ENCODE measurements around the gene TRIM21. TPM values are rescaled to one million over a fixed set of nuclear protein-coding genes. Genes with fewer than 3 reads are reported as not detected.

TRIM21 gene
- total RNA-seq (26.7 and 30.9 TPM in 2 replicates), polyA plus RNA-seq (10.1 and 11.8 TPM in 2 replicates), polyA minus RNA-seq (16.6 and 17.3 TPM in 2 replicates)
- total RNA-seq (2013): 38.1 TPM

DNA sequence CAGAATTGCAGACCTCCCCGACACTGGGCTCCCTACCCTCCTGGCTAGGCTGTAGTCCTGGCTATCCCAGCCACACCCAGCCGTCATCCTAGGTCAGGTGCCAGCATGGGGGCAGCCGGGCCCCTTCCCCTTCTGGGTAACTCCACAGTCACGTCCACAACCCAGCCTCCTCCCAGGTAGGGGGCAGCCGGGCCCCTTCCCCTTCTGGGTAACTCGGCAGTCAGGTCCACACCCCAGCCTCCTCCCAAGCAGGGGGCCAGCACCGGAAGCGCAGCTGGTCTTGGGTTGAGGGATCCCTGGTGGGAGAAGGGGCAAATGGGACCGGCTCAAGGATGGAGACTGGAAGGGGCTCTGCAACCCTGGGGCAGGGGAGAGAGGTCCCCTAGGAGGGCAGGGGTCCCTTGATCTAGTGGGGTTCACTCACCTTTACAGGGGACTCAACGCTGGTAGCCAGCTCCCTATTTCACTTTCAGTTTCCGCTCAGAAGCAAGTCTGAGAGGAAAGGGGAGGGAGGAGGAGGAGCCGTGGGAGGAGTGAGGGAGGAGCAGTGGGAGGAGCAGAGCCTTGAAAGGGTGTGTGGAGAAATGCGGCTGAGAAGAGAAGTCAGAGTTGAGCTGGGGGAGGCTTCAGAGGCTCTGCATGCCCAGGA lies at the start of gene TRIM21:
TRIM21 (minus strand) TSS at position 494 of the 649 bp plus-strand sequence. CDS start 3,293 bp downstream, outside the sequence.
- POLR2A ChIA-PET: no interaction called here
- H3K9ac ChIP-seq (ENCODE audit: low read length): peak within 1 kb of the TSS; percentile 87
- peak; percentile 100 for ATAC-seq (ENCODE audit: low read depth)
- H2AFZ ChIP-seq (ENCODE audit: insufficient read depth, low read depth, low read length, poor library complexity, severe bottlenecking): peak within 1 kb of the TSS; percentile 89
- H3K27me3 ChIP-seq (replicated peaks in 1 of 4; ENCODE audit: control extremely low read depth in 1 of 4, control insufficient read depth in 3 of 4, insufficient read depth in 4 of 4, low read length in 3 of 4): peaks cover 0 to 2% (median 0%) of the 10 kb centered on the region in 4 experiments
- DNase-seq: peak; percentile 89
- H3K9me3 ChIP-seq (ENCODE audit: control extremely low read depth in 1 of 3, control insufficient read depth in 2 of 3, insufficient read depth in 1 of 3, low read length in 2 of 3): no peaks in the 10 kb centered on the region
- Mint-ChIP-seq H3K27me3 (peaks cover 5% of the 10 kb centered on the region), H3K27ac (peak within 1 kb of the TSS; percentile 88), H3K4me3 (peak within 1 kb of the TSS; percentile 91), H3K4me1 (peaks cover 27% of the 10 kb centered on the region), H3K9me3 (ENCODE audit: insufficient read depth) (peaks cover 4% of the 10 kb centered on the region)
- H4K20me1 ChIP-seq (ENCODE audit: control insufficient read depth, insufficient read depth, low read length, poor library complexity, severe bottlenecking): no peaks in the 10 kb centered on the region
- TF ChIP-seq, protein P1, sequence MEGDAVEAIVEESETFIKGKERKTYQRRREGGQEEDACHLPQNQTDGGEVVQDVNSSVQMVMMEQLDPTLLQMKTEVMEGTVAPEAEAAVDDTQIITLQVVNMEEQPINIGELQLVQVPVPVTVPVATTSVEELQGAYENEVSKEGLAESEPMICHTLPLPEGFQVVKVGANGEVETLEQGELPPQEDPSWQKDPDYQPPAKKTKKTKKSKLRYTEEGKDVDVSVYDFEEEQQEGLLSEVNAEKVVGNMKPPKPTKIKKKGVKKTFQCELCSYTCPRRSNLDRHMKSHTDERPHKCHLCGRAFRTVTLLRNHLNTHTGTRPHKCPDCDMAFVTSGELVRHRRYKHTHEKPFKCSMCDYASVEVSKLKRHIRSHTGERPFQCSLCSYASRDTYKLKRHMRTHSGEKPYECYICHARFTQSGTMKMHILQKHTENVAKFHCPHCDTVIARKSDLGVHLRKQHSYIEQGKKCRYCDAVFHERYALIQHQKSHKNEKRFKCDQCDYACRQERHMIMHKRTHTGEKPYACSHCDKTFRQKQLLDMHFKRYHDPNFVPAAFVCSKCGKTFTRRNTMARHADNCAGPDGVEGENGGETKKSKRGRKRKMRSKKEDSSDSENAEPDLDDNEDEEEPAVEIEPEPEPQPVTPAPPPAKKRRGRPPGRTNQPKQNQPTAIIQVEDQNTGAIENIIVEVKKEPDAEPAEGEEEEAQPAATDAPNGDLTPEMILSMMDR (IDR thresholded peaks at IDR 0.05): no peak
- TF ChIP-seq EZH2 (IDR thresholded peaks at IDR 0.05; ENCODE audit: borderline replicate concordance, insufficient read depth, low read depth, low read length, poor library complexity, severe bottlenecking): no peak
- H3K4me2 ChIP-seq (replicated peaks; ENCODE audit: low read depth, low read length, poor library complexity, severe bottlenecking): peak within 1 kb of the TSS; percentile 69
- CTCF ChIA-PET: interaction anchor here (0.9 to 1.3 kb wide), 2 partner anchors 99 to 206 kb away, joined by 3 read pairs; no protein-coding TSS in a partner anchor
- peaks cover 2 to 22% of the 10 kb centered on the region in 2 experiments for H3K36me3 ChIP-seq (replicated peaks in 1 of 2; ENCODE audit: control extremely low read depth in 1 of 2, control insufficient read depth in 1 of 2, extremely low read depth in 1 of 2, insufficient read depth in 2 of 2, low read length in 1 of 2)
- 0% methylated on average over 9 of the region's 13 CpGs for WGBS (ENCODE audit: insufficient coverage)
- H3K79me2 ChIP-seq (ENCODE audit: control insufficient read depth, insufficient read depth, low read length): peaks cover 16% of the 10 kb centered on the region
- intact Hi-C loops (cut with micrococcal nuclease): loop anchor here (1.0 to 5.0 kb wide), 2 partner anchors 215 to 596 kb away; partner anchors contain the start of genes NUP98 and TRIM68
- H3K4me1 ChIP-seq (ENCODE audit: control insufficient read depth in 2 of 2, insufficient read depth in 2 of 2, low read length in 2 of 2): peaks cover 8 to 14% of the 10 kb centered on the region in 2 donors
- peak within 1 kb of the TSS; percentile 69 to 99 (median 85) for H3K4me3 ChIP-seq (ENCODE audit: control extremely low read depth in 1 of 5, extremely low read depth in 1 of 5, insufficient read depth in 1 of 5, low read depth in 2 of 5, low read length in 4 of 5)
- H3K27ac ChIP-seq (ENCODE audit: low read length in 2 of 2): peak within 1 kb of the TSS; percentile 68 to 82

DNA sequence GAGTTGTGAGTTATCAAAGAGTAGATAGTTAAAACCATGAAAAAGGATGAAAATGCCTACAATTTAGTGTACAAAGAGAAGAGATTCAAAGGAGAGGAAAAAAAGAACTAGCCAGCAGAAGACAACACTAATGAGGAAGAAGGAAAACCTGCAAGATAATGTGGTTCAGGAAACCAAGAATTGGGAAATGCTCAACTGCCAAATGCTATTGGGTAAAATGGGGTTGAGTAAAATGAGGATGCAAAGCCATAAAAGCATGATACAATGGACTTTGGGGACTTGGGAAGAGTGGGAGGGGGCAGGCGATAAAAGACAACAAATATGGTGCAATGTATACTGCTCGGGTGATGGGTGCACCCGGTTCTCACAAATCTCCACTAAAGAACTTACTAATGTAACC lies 48.0 kb upstream of the TRIM21 start:
- H3K4me3 ChIP-seq (ENCODE audit: control extremely low read depth in 1 of 5, extremely low read depth in 1 of 5, insufficient read depth in 1 of 5, low read depth in 2 of 5, low read length in 4 of 5): no peak overlapping the region
- Mint-ChIP-seq H3K4me3 (no peak overlapping the region), H3K9me3 (ENCODE audit: insufficient read depth) (no peaks in the 10 kb centered on the region), H3K27me3 (peaks cover 22% of the 10 kb centered on the region), H3K27ac (no peak overlapping the region), H3K4me1 (no peaks in the 10 kb centered on the region)
- ChIA-PET CTCF (no interaction called here), POLR2A (no interaction called here)
- peaks cover 0 to 3% (median 0%) of the 10 kb centered on the region in 4 experiments for H3K27me3 ChIP-seq (replicated peaks in 1 of 4; ENCODE audit: control extremely low read depth in 1 of 4, control insufficient read depth in 3 of 4, insufficient read depth in 4 of 4, low read length in 3 of 4)
- H3K4me1 ChIP-seq (ENCODE audit: control insufficient read depth in 2 of 2, insufficient read depth in 2 of 2, low read length in 2 of 2): no peaks in the 10 kb centered on the region
- H3K9ac ChIP-seq (ENCODE audit: low read length): no peak overlapping the region
- TF ChIP-seq, protein P1 (IDR thresholded peaks at IDR 0.05): no peak
- TF ChIP-seq EZH2 (IDR thresholded peaks at IDR 0.05; ENCODE audit: borderline replicate concordance, insufficient read depth, low read depth, low read length, poor library complexity, severe bottlenecking): no peak
- no peak for ATAC-seq (ENCODE audit: low read depth)
- H2AFZ ChIP-seq (ENCODE audit: insufficient read depth, low read depth, low read length, poor library complexity, severe bottlenecking): no peak overlapping the region
- no peak overlapping the region for H3K27ac ChIP-seq (ENCODE audit: low read length in 2 of 2)
- no peaks in the 10 kb centered on the region for H4K20me1 ChIP-seq (ENCODE audit: control insufficient read depth, insufficient read depth, low read length, poor library complexity, severe bottlenecking)
- no peak for DNase-seq
- H3K36me3 ChIP-seq (replicated peaks in 1 of 2; ENCODE audit: control extremely low read depth in 1 of 2, control insufficient read depth in 1 of 2, extremely low read depth in 1 of 2, insufficient read depth in 2 of 2, low read length in 1 of 2): no peaks in the 10 kb centered on the region
- no peaks in the 10 kb centered on the region for H3K79me2 ChIP-seq (ENCODE audit: control insufficient read depth, insufficient read depth, low read length)
- no peaks in the 10 kb centered on the region for H3K9me3 ChIP-seq (ENCODE audit: control extremely low read depth in 1 of 3, control insufficient read depth in 2 of 3, insufficient read depth in 1 of 3, low read length in 2 of 3)
- intact Hi-C loops (cut with micrococcal nuclease): no loop called here
- no peak overlapping the region for H3K4me2 ChIP-seq (replicated peaks; ENCODE audit: low read depth, low read length, poor library complexity, severe bottlenecking)
- WGBS (ENCODE audit: insufficient coverage): no CpG with 5 or more reads among the region's 3 CpGs
